Astrocyte (in vitro differentiated cells and primary cell): ENCODE data around the gene ABCG4.
"Not testable (repeated sequence)": the region's sequence is repeated elsewhere in the genome, so short reads cannot be mapped to it uniquely, and the experiment has no call there.

Experiments
- EZH2 ChIP-seq: IDR thresholded peaks from 2 replicates; pipeline ENCODE4 v1.6.1; 2012; ENCODE audit warnings: mild to moderate bottlenecking, low read length, inconsistent platforms; ENCODE audit not compliant: insufficient read depth
- TF ChIP-seq, protein P1 (sequence below): IDR thresholded peaks from 2 replicates; pipeline ENCODE4 v1.5.1; 2011; ENCODE audit warnings: low read depth, mild to moderate bottlenecking, inconsistent platforms, low read length, moderate library complexity; ENCODE audit not compliant: insufficient read depth

DNA sequence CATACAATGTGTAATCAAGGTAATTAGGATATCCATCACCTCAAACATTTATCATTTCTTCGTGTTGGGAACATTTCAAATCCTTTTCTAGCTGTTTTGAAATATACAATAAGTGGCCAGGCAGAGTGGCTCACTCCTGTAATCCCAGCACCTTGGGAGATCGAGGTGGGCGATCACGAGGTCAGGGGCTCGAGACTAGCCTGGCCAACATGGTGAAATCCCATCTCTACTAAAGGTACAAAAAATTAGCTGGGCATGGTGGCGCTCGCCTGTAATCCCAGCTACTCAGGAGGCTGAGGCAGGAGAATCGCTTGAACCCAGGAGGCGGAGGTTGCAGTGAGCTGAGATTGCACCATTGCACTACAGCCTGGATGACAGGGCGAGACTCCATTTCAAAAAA, 9.6 kb upstream of the ABCG4 start:
- TF ChIP-seq, protein P1, sequence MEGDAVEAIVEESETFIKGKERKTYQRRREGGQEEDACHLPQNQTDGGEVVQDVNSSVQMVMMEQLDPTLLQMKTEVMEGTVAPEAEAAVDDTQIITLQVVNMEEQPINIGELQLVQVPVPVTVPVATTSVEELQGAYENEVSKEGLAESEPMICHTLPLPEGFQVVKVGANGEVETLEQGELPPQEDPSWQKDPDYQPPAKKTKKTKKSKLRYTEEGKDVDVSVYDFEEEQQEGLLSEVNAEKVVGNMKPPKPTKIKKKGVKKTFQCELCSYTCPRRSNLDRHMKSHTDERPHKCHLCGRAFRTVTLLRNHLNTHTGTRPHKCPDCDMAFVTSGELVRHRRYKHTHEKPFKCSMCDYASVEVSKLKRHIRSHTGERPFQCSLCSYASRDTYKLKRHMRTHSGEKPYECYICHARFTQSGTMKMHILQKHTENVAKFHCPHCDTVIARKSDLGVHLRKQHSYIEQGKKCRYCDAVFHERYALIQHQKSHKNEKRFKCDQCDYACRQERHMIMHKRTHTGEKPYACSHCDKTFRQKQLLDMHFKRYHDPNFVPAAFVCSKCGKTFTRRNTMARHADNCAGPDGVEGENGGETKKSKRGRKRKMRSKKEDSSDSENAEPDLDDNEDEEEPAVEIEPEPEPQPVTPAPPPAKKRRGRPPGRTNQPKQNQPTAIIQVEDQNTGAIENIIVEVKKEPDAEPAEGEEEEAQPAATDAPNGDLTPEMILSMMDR, result not testable (repeated sequence)
- not testable (repeated sequence) for TF ChIP-seq EZH2
